Panc1 (cell line): ENCODE measurements around the gene AHCYL1. TPM values are rescaled to one million over a fixed set of nuclear protein-coding genes. Genes with fewer than 3 reads are reported as not detected.
"Not testable (repeated sequence)": the region's sequence is repeated elsewhere in the genome, so short reads cannot be mapped to it uniquely, and the experiment has no call there.

Experiments
- ATAC-seq: fragments of 200-7000 bp; cut with Tn5 transposase; 2 replicates; pipeline ENCODE4 v1.9.1; 2020; ENCODE audit warnings: mild to moderate bottlenecking, moderate library complexity
- BruUV-seq: library from RNA; stranded (reverse); fragments of 400-500 nt; replicated peaks from 2 replicates; lab custom pipeline; 2021; lab: Mats Ljungman, UMichigan
- CTCF ChIA-PET: fragments of 300-600 bp; sonication (Branson Sonifier 250); formaldehyde crosslinking; loops from one replicate; lab custom pipeline; 2022; ENCODE audit warnings: antibody characterized with exemption; lab: Charles Lee
- POLR2A ChIA-PET: fragments of 300-600 bp; sonication (Branson Sonifier 250); formaldehyde crosslinking; loops from one replicate; lab custom pipeline; 2022; ENCODE audit warnings: antibody characterized with exemption; lab: Charles Lee
- DNase-seq: peaks from one replicate; pipeline ENCODE4 v3.0.0-alpha.2; 2010; ENCODE audit warnings: low read depth, low spot score
- H3K27ac ChIP-seq: 2 replicates; pipeline ENCODE4 v1.5.1; 2011; ENCODE audit warnings: mild to moderate bottlenecking, low read length, inconsistent platforms
- H3K27me3 ChIP-seq: fragments of 200-500 bp; sonication (Bioruptor generic); 2 replicates; pipeline ENCODE4 v1.6.0; 2014; ENCODE audit warnings: low read length, inconsistent platforms; ENCODE audit not compliant: control insufficient read depth, insufficient read depth
- H3K36me3 ChIP-seq: fragments of 200-500 bp; sonication (Bioruptor generic); 2 replicates; pipeline ENCODE4 v1.5.1; 2014; ENCODE audit warnings: inconsistent platforms, mild to moderate bottlenecking, low read length, moderate library complexity; ENCODE audit not compliant: control insufficient read depth, insufficient read depth
- H3K4me1 ChIP-seq: 2 replicates; pipeline ENCODE4 v1.5.1; 2011; ENCODE audit warnings: inconsistent platforms, mild to moderate bottlenecking, low read length, moderate library complexity; ENCODE audit not compliant: control insufficient read depth, insufficient read depth
- H3K4me3 ChIP-seq, 2 experiments: 2 replicates each; pipeline ENCODE4 v1.5.1; 2011 to 2012; ENCODE audit warnings: low read depth in 2 of 2, low read length in 2 of 2, mild to moderate bottlenecking in 2 of 2, inconsistent platforms in 1 of 2, moderate library complexity in 1 of 2
- H3K9me3 ChIP-seq: fragments of 200-500 bp; sonication (Bioruptor generic); 2 replicates; pipeline ENCODE4 v1.5.1; 2014; ENCODE audit warnings: low read depth, mild to moderate bottlenecking, inconsistent platforms, low read length, moderate library complexity; ENCODE audit not compliant: control insufficient read depth, insufficient read depth
- POLR2AphosphoS5 ChIP-seq: IDR thresholded peaks from 2 replicates; pipeline ENCODE4 v1.6.1; 2012; ENCODE audit warnings: mild to moderate bottlenecking, low read depth, low read length, moderate library complexity
- REST ChIP-seq, 2 experiments: IDR thresholded peaks; 2 replicates each; pipeline ENCODE4 v1.6.1; 2011 to 2012; ENCODE audit warnings: low read depth in 2 of 2, control low read depth in 1 of 2, low read length in 1 of 2, mild to moderate bottlenecking in 1 of 2, moderate library complexity in 1 of 2; ENCODE audit not compliant: insufficient read depth in 1 of 2
- SIN3A ChIP-seq: IDR thresholded peaks from 2 replicates; pipeline ENCODE4 v1.6.1; 2012; ENCODE audit warnings: low read depth, mild to moderate bottlenecking, low read length, moderate library complexity, borderline replicate concordance; ENCODE audit not compliant: insufficient read depth
- TCF7L2 ChIP-seq: IDR thresholded peaks from 2 replicates; pipeline ENCODE4 v1.6.1; 2011; ENCODE audit warnings: mild to moderate bottlenecking, low read depth, low read length, inconsistent platforms
- in situ Hi-C: cut with HindIII; loops from 2 replicates; pipeline ENCODE4 v1.10.0; 2016; ENCODE audit warnings: low sequenced_read_pairs, low pct_unique_long_range_greater_than_20kb
- intact Hi-C: fragments of 100-400 bp; cut with micrococcal nuclease; formaldehyde crosslinking; loops from one replicate; pipeline ENCODE4 v1.10.0; 2022; ENCODE audit not compliant: unreplicated experiment
- total RNA-seq: library from RNA; stranded (reverse); gene quantifications from one replicate; pipeline ENCODE4 v1.2.1, GENCODE V29; 2021; ENCODE audit not compliant: unreplicated experiment
- TF ChIP-seq, protein P1 (sequence below): fragments of 450-650 bp; IDR thresholded peaks from 2 replicates; pipeline ENCODE4 v1.5.1; 2017; ENCODE audit warnings: mild to moderate bottlenecking

AHCYL1 gene
- total RNA-seq, 1 experiment from 2014 or later = 174 TPM

- Histone ChIP-seq H3K27me3 (no peaks in the 10 kb centered on the region), H3K27ac (no peak overlapping the region), H3K4me3 (no peak overlapping the region), H3K36me3 (peaks cover 49% of the 10 kb centered on the region), H3K4me1 (no peaks in the 10 kb centered on the region), H3K9me3 (no peaks in the 10 kb centered on the region)
- intact Hi-C loops (no loop called here), in situ Hi-C loops (no loop called here)
- no peak for DNase-seq
- ChIA-PET POLR2A (no interaction called here), CTCF (no interaction called here)
- no TSS peak for BruUV-seq
- ATAC-seq = no peak
- TF ChIP-seq, protein P1, sequence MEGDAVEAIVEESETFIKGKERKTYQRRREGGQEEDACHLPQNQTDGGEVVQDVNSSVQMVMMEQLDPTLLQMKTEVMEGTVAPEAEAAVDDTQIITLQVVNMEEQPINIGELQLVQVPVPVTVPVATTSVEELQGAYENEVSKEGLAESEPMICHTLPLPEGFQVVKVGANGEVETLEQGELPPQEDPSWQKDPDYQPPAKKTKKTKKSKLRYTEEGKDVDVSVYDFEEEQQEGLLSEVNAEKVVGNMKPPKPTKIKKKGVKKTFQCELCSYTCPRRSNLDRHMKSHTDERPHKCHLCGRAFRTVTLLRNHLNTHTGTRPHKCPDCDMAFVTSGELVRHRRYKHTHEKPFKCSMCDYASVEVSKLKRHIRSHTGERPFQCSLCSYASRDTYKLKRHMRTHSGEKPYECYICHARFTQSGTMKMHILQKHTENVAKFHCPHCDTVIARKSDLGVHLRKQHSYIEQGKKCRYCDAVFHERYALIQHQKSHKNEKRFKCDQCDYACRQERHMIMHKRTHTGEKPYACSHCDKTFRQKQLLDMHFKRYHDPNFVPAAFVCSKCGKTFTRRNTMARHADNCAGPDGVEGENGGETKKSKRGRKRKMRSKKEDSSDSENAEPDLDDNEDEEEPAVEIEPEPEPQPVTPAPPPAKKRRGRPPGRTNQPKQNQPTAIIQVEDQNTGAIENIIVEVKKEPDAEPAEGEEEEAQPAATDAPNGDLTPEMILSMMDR = no peak
- TF ChIP-seq REST (IDR thresholded peaks at IDR 0.05; ENCODE audit: insufficient read depth in 1 of 2, low read depth in 2 of 2, low read length in 1 of 2) (no peak), SIN3A (no peak), POLR2AphosphoS5 (no peak), TCF7L2 (no peak)
Observed at GRCh38 chr1:110021285-110021684, 36.7 kb downstream of the AHCYL1 start.

- no peak for DNase-seq
- Histone ChIP-seq H3K36me3 (peaks cover 24% of the 10 kb centered on the region), H3K4me1 (no peaks in the 10 kb centered on the region), H3K4me3 (no peak overlapping the region), H3K27me3 (no peaks in the 10 kb centered on the region), H3K9me3 (no peaks in the 10 kb centered on the region), H3K27ac (no peak overlapping the region)
- ATAC-seq = no peak
- CTCF ChIA-PET = no interaction called here
- BruUV-seq = no TSS peak
- intact Hi-C loops = no loop called here
- POLR2A ChIA-PET = no interaction called here
- TF ChIP-seq, protein P1 = no peak
- TF ChIP-seq POLR2AphosphoS5 = 0 out of 2 replicates have a peak, but pooled peaks have one; percentile 6
- in situ Hi-C loops = no loop called here
Observed at GRCh38 chr1:110024613-110025012, 40.0 kb downstream of the AHCYL1 start.

- intact Hi-C loops, H3K9me3 ChIP-seq, H3K36me3 ChIP-seq, BruUV-seq, in situ Hi-C loops, DNase-seq, H3K27me3 ChIP-seq, ATAC-seq: not testable (repeated sequence)
- ChIA-PET CTCF (interaction anchor here (0.6 kb wide), 1 partner anchor 23 kb away, joined by 5 read pairs; no protein-coding TSS in a partner anchor), POLR2A (interaction anchor here (0.7 kb wide), 1 partner anchor 502 kb away, joined by 11 read pairs; no protein-coding TSS in a partner anchor)
- H3K4me3 ChIP-seq = peak overlapping the region; percentile 18 to 41; a peak in 3 of 4 replicates
- H3K4me1 ChIP-seq = peaks cover 14% of the 10 kb centered on the region
- peak overlapping the region; percentile 59 for H3K27ac ChIP-seq
Observed at GRCh38 chr1:110030687-110031086, 46.1 kb downstream of the AHCYL1 start.
